B cell (primary cell): ENCODE results near the gene FAM184B. TPM values are rescaled to one million over a fixed set of nuclear protein-coding genes. Genes with fewer than 3 reads are reported as not detected.

Experiments used
- ATAC-seq: fragments of 200-7000 bp; cut with Tn5 transposase; one replicate; pipeline ENCODE4 v1.10.0; 2021; ENCODE audit warnings: low read depth, mild to moderate bottlenecking, moderate number of reproducible peaks, moderate library complexity
- CTCF ChIA-PET: fragments of 350-600 bp; sonication (Branson Sonifier 250); formaldehyde crosslinking; loops from one replicate; lab custom pipeline; 2021; ENCODE audit warnings: antibody characterized with exemption, inconsistent platforms; lab: Charles Lee
- POLR2A ChIA-PET: fragments of 350-600 bp; sonication (Branson Sonifier 250); formaldehyde crosslinking; loops from one replicate; lab custom pipeline; 2021; ENCODE audit warnings: antibody characterized with exemption; lab: Charles Lee
- DNase-seq: peaks from one replicate; pipeline ENCODE4 v3.0.0; 2013
- H2AFZ ChIP-seq: 2 replicates; pipeline ENCODE4 v1.6.1; 2012; ENCODE audit warnings: mild to moderate bottlenecking, low read depth, low read length; ENCODE audit not compliant: insufficient read depth, poor library complexity, severe bottlenecking
- H3K27ac ChIP-seq, 2 donors: 1 replicate in 1 of 2; 2 replicates in 1 of 2; pipeline ENCODE4 v1.5.1; 2012 to 2013; ENCODE audit warnings: low read length in 2 of 2, mild to moderate bottlenecking in 2 of 2, moderate library complexity in 1 of 2
- H3K27me3 ChIP-seq, 4 experiments: fragments of 200-600 bp in 1 of 4; sonication (generic) in 1 of 4; replicated peaks in 1 of 4; 1 replicate in 2 of 4; 2 replicates in 2 of 4; pipeline versions ENCODE4 v1.6.1 to v1.7.0; 2013 to 2016; ENCODE audit warnings: low read length in 3 of 4, mild to moderate bottlenecking in 2 of 4, mixed read lengths in 1 of 4, moderate library complexity in 1 of 4; ENCODE audit not compliant: insufficient read depth in 4 of 4, control insufficient read depth in 3 of 4; ENCODE audit errors: control extremely low read depth in 1 of 4
- H3K36me3 ChIP-seq, 2 experiments: replicated peaks in 1 of 2; 1 replicate in 1 of 2; 2 replicates in 1 of 2; pipeline versions ENCODE4 v1.6.1 to v1.7.1; 2013; ENCODE audit warnings: low read length in 1 of 2; ENCODE audit not compliant: insufficient read depth in 2 of 2, control insufficient read depth in 1 of 2; ENCODE audit errors: control extremely low read depth in 1 of 2, extremely low read depth in 1 of 2
- H3K4me1 ChIP-seq, 2 donors: fragments of 200-600 bp in 1 of 2; sonication (generic) in 1 of 2; 1 replicate in 1 of 2; 2 replicates in 1 of 2; pipeline versions ENCODE4 v1.5.1 to v1.6.1; 2013 to 2017; ENCODE audit warnings: low read length in 2 of 2; ENCODE audit not compliant: control insufficient read depth in 2 of 2, insufficient read depth in 2 of 2
- H3K4me2 ChIP-seq: replicated peaks from 2 replicates; pipeline ENCODE3; 2012; ENCODE audit warnings: mild to moderate bottlenecking, low read depth, low read length; ENCODE audit not compliant: poor library complexity, severe bottlenecking
- H3K4me3 ChIP-seq, 5 experiments: fragments of 200-600 bp in 1 of 5; sonication (generic) in 1 of 5; 1 replicate in 3 of 5; 2 replicates in 2 of 5; pipeline versions ENCODE4 v1.5.1 to v1.7.0; 2011 to 2016; ENCODE audit warnings: low read length in 4 of 5, mild to moderate bottlenecking in 4 of 5, low read depth in 2 of 5, control low read depth in 1 of 5, moderate library complexity in 1 of 5; ENCODE audit not compliant: insufficient read depth in 1 of 5; ENCODE audit errors: control extremely low read depth in 1 of 5, extremely low read depth in 1 of 5
- H3K79me2 ChIP-seq: fragments of 200-600 bp; sonication (generic); one replicate; pipeline ENCODE4 v1.6.0; 2016; ENCODE audit warnings: low read length; ENCODE audit not compliant: control insufficient read depth, insufficient read depth
- H3K9ac ChIP-seq: fragments of 200-600 bp; sonication (generic); 2 replicates; pipeline ENCODE4 v1.6.1; 2017; ENCODE audit warnings: mild to moderate bottlenecking, low read length, moderate library complexity
- H3K9me3 ChIP-seq, 3 donors: one replicate each; pipeline versions ENCODE4 v1.6.1 to v1.7.1; 2013; ENCODE audit warnings: low read length in 2 of 3; ENCODE audit not compliant: control insufficient read depth in 2 of 3, insufficient read depth in 1 of 3; ENCODE audit errors: control extremely low read depth in 1 of 3
- H4K20me1 ChIP-seq: 2 replicates; pipeline ENCODE4 v1.6.0; 2012; ENCODE audit warnings: mild to moderate bottlenecking, low read length; ENCODE audit not compliant: insufficient read depth, control insufficient read depth, poor library complexity, severe bottlenecking
- H3K27ac Mint-ChIP-seq: one replicate; pipeline ENCODE4 v1.8.0; 2021; ENCODE audit warnings: mixed read lengths
- H3K27me3 Mint-ChIP-seq: one replicate; pipeline ENCODE4 v1.8.0; 2021; ENCODE audit warnings: mixed read lengths
- H3K4me1 Mint-ChIP-seq: one replicate; pipeline ENCODE4 v1.8.0; 2021; ENCODE audit warnings: mixed read lengths
- H3K4me3 Mint-ChIP-seq: one replicate; pipeline ENCODE4 v1.8.0; 2021; ENCODE audit warnings: mixed read lengths
- H3K9me3 Mint-ChIP-seq: one replicate; pipeline ENCODE4 v1.8.0; 2022; ENCODE audit warnings: mixed read lengths; ENCODE audit not compliant: insufficient read depth
- CTCF ChIP-seq: fragments of 200-600 bp; IDR thresholded peaks from one replicate; pipeline ENCODE4 v1.8.0; 2022; ENCODE audit warnings: antibody characterized with exemption, mild to moderate bottlenecking
- EZH2 ChIP-seq: IDR thresholded peaks from 2 replicates; pipeline ENCODE4 v1.6.1; 2012; ENCODE audit warnings: borderline replicate concordance, low read depth, mild to moderate bottlenecking, moderate library complexity, low read length; ENCODE audit not compliant: insufficient read depth, poor library complexity, severe bottlenecking
- WGBS: methylation state at CpG from one replicate; pipeline ENCODE4 v1.1.5; 2013; ENCODE audit warnings: missing lambda C conversion rate; ENCODE audit not compliant: insufficient coverage; 5-methylcytosine and 5-hydroxymethylcytosine counted together
- intact Hi-C: fragments of 100-400 bp; cut with micrococcal nuclease; formaldehyde crosslinking; loops from one replicate; pipeline ENCODE4 v1.10.0; 2022
- polyA plus RNA-seq: library from polyadenylated mRNA; depleted of rRNA; stranded (reverse); fragments of >200 nt; gene quantifications from 2 replicates; pipeline ENCODE4 v1.2.3, GENCODE V29; 2012
- total RNA-seq, 2 donors: library from RNA; stranded (reverse); fragments of 120-200 nt in 1 of 2; gene quantifications; 1 replicate in 1 of 2; 2 replicates in 1 of 2; pipeline versions ENCODE4 v1.2.3 to v1.2.4, GENCODE V29; 2013 to 2022

FAM184B gene
- total and polyA plus RNA-seq, 2 donors (not counting 1 experiment from before 2014, with no cell fraction given) = not detected

DNA sequence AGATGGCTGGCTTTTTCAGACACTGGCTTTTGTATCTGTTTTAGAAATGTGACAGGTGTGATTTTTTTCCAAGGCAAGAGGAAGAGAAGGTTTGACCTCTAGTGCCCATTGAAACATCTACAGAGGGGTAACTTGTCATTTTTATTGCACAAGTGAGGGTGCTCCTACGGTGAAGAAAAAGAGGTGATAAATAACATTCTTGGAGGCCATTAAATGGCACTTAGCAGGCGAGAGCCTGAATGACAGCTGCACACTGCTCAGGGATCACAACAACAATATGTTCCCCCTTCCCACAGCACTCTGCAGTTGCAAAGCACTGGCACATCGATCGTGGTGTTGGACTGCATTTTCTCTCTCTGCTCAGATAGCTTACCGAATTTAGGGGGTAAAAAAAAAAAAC, 22.9 kb downstream of the FAM184B start:
- Histone ChIP-seq H3K27ac (no peak overlapping the region), H3K36me3 (no peaks in the 10 kb centered on the region), H3K9me3 (peaks cover 0 to 3% (median 0%) of the 10 kb centered on the region in 3 donors), H2AFZ (no peak overlapping the region), H3K4me2 (no peak overlapping the region), H3K4me1 (no peaks in the 10 kb centered on the region), H3K4me3 (no peak overlapping the region), H4K20me1 (no peaks in the 10 kb centered on the region), H3K27me3 (no peaks in the 10 kb centered on the region), H3K79me2 (no peaks in the 10 kb centered on the region), H3K9ac (no peak overlapping the region)
- intact Hi-C loops = no loop called here
- ChIA-PET POLR2A (no interaction called here), CTCF (no interaction called here)
- Mint-ChIP-seq H3K4me1 (no peaks in the 10 kb centered on the region), H3K27me3 (peaks cover 17% of the 10 kb centered on the region), H3K4me3 (no peak overlapping the region), H3K9me3 (no peaks in the 10 kb centered on the region), H3K27ac (no peak overlapping the region)
- no peak for DNase-seq
- TF ChIP-seq EZH2 (no peak), CTCF (no peak)
- ATAC-seq = no peak
- WGBS = 70% methylated on average over 2 of the region's 5 CpGs

DNA sequence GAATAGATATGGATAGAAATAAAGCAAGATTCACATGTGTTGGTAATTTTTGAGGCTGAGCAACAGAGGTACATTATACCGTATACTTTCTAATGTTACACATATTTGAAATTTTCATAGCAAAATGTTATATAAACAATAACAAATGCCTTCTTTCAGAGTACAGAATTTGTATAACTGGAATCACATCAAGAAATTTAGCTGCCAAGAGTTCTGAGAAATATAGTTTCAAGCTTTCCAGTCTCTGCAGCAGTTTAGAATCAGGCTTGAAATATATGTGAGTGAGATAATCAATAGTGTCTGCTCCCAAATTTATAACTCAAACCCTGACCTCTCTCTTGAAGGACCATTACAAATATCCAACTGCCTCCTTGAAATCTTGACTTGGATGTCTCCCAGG, 23.8 kb downstream of the FAM184B start:
- TF ChIP-seq CTCF (no peak), EZH2 (no peak)
- CTCF ChIA-PET = no interaction called here
- no peaks in the 10 kb centered on the region for H4K20me1 ChIP-seq
- WGBS = no CpG with 5 or more reads among the region's 1 CpG
- POLR2A ChIA-PET = no interaction called here
- no peaks in the 10 kb centered on the region for H3K4me1 Mint-ChIP-seq
- H3K27ac ChIP-seq = no peak overlapping the region
- peaks cover 19% of the 10 kb centered on the region for H3K27me3 Mint-ChIP-seq
- H3K36me3 ChIP-seq = no peaks in the 10 kb centered on the region
- H3K4me3 Mint-ChIP-seq = no peak overlapping the region
- no peaks in the 10 kb centered on the region for H3K9me3 Mint-ChIP-seq
- no peaks in the 10 kb centered on the region for H3K4me1 ChIP-seq
- no peak overlapping the region for H3K4me2 ChIP-seq
- no peak overlapping the region for H3K27ac Mint-ChIP-seq
- peaks cover 0 to 3% (median 0%) of the 10 kb centered on the region in 3 donors for H3K9me3 ChIP-seq
- ATAC-seq (no peak), DNase-seq (no peak)
- H3K79me2 ChIP-seq = no peaks in the 10 kb centered on the region
- no peaks in the 10 kb centered on the region for H3K27me3 ChIP-seq
- H3K9ac ChIP-seq = no peak overlapping the region
- no peak overlapping the region for H2AFZ ChIP-seq
- intact Hi-C loops = no loop called here
- H3K4me3 ChIP-seq = no peak overlapping the region
